ENCODE data around the gene EPS15. TPM values are rescaled to one million over a fixed set of nuclear protein-coding genes. Genes with fewer than 3 reads are reported as not detected.

EPS15 gene
- total RNA-seq, 2 donors from 2014 or later = 40.3 to 55.8 TPM

- Histone ChIP-seq H3K9ac (ENCODE audit: low read depth in 2 of 2, low read length in 2 of 2) (no peak overlapping the region), H3K27me3 (no peaks in the 10 kb centered on the region), H3K4me1 (no peaks in the 10 kb centered on the region), H3K36me3 (no peaks in the 10 kb centered on the region), H3K4me3 (no peak overlapping the region), H3K9me3 (no peaks in the 10 kb centered on the region), H3K27ac (no peak overlapping the region)
- intact Hi-C loops (cut with DNase I) = no loop called here
- no peak for TF ChIP-seq CTCF (IDR thresholded peaks at IDR 0.05)
- DNase-seq = no peak
Observed at GRCh38 chr1:51355382-51355781, 163.7 kb downstream of the EPS15 start.

GRCh38 chr1:51354416-51354815 is 164.7 kb downstream of the EPS15 start:
- intact Hi-C loops (cut with DNase I) = no loop called here
- Histone ChIP-seq H3K27ac (no peak overlapping the region), H3K27me3 (no peaks in the 10 kb centered on the region), H3K9me3 (no peaks in the 10 kb centered on the region), H3K4me1 (no peaks in the 10 kb centered on the region), H3K4me3 (no peak overlapping the region), H3K9ac (ENCODE audit: low read depth in 2 of 2, low read length in 2 of 2) (no peak overlapping the region), H3K36me3 (no peaks in the 10 kb centered on the region)
- DNase-seq = no peak
- no peak for TF ChIP-seq CTCF (IDR thresholded peaks at IDR 0.05)

- H3K9me3 ChIP-seq = no peaks in the 10 kb centered on the region
- H3K27ac ChIP-seq = no peak overlapping the region
- H3K4me1 ChIP-seq = no peaks in the 10 kb centered on the region
- intact Hi-C loops (cut with DNase I) = no loop called here
- no peak overlapping the region for H3K4me3 ChIP-seq
- DNase-seq = no peak
- no peaks in the 10 kb centered on the region for H3K27me3 ChIP-seq
- no peak overlapping the region for H3K9ac ChIP-seq (ENCODE audit: low read depth in 2 of 2, low read length in 2 of 2)
- no peaks in the 10 kb centered on the region for H3K36me3 ChIP-seq
- no peak for TF ChIP-seq CTCF (IDR thresholded peaks at IDR 0.05)
Observed at GRCh38 chr1:51351907-51352306, 167.2 kb downstream of the EPS15 start.

GRCh38 chr1:51349862-51350261 is 169.2 kb downstream of the EPS15 start:
- no peak overlapping the region for H3K27ac ChIP-seq
- no peak for DNase-seq
- intact Hi-C loops (cut with DNase I) = loop anchor here (10.0 kb wide), 1 partner anchor 185 kb away; no protein-coding TSS in a partner anchor
- H3K36me3 ChIP-seq = no peaks in the 10 kb centered on the region
- no peak for TF ChIP-seq CTCF (IDR thresholded peaks at IDR 0.05)
- H3K9me3 ChIP-seq = no peaks in the 10 kb centered on the region
- H3K4me1 ChIP-seq = no peaks in the 10 kb centered on the region
- no peaks in the 10 kb centered on the region for H3K27me3 ChIP-seq
- no peak overlapping the region for H3K4me3 ChIP-seq
- no peak overlapping the region for H3K9ac ChIP-seq (ENCODE audit: low read depth in 2 of 2, low read length in 2 of 2)

GRCh38 chr1:51348147-51348527 is 170.9 kb downstream of the EPS15 start:
- intact Hi-C loops (cut with DNase I) = loop anchor here (10.0 kb wide), 1 partner anchor 187 kb away; no protein-coding TSS in a partner anchor
- Histone ChIP-seq H3K36me3 (no peaks in the 10 kb centered on the region), H3K27me3 (no peaks in the 10 kb centered on the region), H3K9me3 (no peaks in the 10 kb centered on the region), H3K4me1 (no peaks in the 10 kb centered on the region), H3K27ac (no peak overlapping the region), H3K9ac (ENCODE audit: low read depth in 2 of 2, low read length in 2 of 2) (no peak overlapping the region), H3K4me3 (no peak overlapping the region)
- DNase-seq = no peak
- no peak for TF ChIP-seq CTCF (IDR thresholded peaks at IDR 0.05)
